ENCODE data around the gene SDK1.

The SDK1 gene

GRCh38 chr7:3895341-3896116, 594.5 kb downstream of the SDK1 start:
- TF ChIP-seq CTCF (IDR thresholded peaks at IDR 0.05; ENCODE audit: insufficient read depth, low read depth, low read length, missing control alignments): no peak
- H3K4me3 ChIP-seq (ENCODE audit: low read depth, low read length): no peak overlapping the region
- no peak for DNase-seq (ENCODE audit: low read depth)

- no peak for DNase-seq (ENCODE audit: low read depth)
- no peak overlapping the region for H3K4me3 ChIP-seq (ENCODE audit: low read depth, low read length)
- no peak for TF ChIP-seq CTCF (IDR thresholded peaks at IDR 0.05; ENCODE audit: insufficient read depth, low read depth, low read length, missing control alignments)
Measured at GRCh38 chr7:3896169-3896765, 595.2 kb downstream of the SDK1 start.

GRCh38 chr7:3897430-3898372, 596.6 kb downstream of the SDK1 start:
- DNase-seq (ENCODE audit: low read depth): peak; percentile 37
- peak; percentile 52 for TF ChIP-seq CTCF (IDR thresholded peaks at IDR 0.05; ENCODE audit: insufficient read depth, low read depth, low read length, missing control alignments)
- no peak overlapping the region for H3K4me3 ChIP-seq (ENCODE audit: low read depth, low read length)

- no peak for TF ChIP-seq CTCF (IDR thresholded peaks at IDR 0.05; ENCODE audit: insufficient read depth, low read depth, low read length, missing control alignments)
- no peak for DNase-seq (ENCODE audit: low read depth)
- H3K4me3 ChIP-seq (ENCODE audit: low read depth, low read length): no peak overlapping the region
Measured at GRCh38 chr7:3899559-3899991, 598.5 kb downstream of the SDK1 start.

- no peak for TF ChIP-seq CTCF (IDR thresholded peaks at IDR 0.05; ENCODE audit: insufficient read depth, low read depth, low read length, missing control alignments)
- no peak overlapping the region for H3K4me3 ChIP-seq (ENCODE audit: low read depth, low read length)
- DNase-seq (ENCODE audit: low read depth): no peak
Measured at GRCh38 chr7:3908153-3908552, 607.1 kb downstream of the SDK1 start.

- TF ChIP-seq CTCF (IDR thresholded peaks at IDR 0.05; ENCODE audit: insufficient read depth, low read depth, low read length, missing control alignments): no peak
- H3K4me3 ChIP-seq (ENCODE audit: low read depth, low read length): no peak overlapping the region
- DNase-seq (ENCODE audit: low read depth): no peak
Measured at GRCh38 chr7:3909128-3909527, 608.1 kb downstream of the SDK1 start.
